Left lung (tissue), 10 donors: ENCODE measurements around the gene DHDH. TPM values are rescaled to one million over a fixed set of nuclear protein-coding genes. Genes with fewer than 3 reads are reported as not detected.

Source experiments
- ATAC-seq: fragments of 200-7000 bp; cut with Tn5 transposase; one replicate; pipeline ENCODE4 v1.9.1; 2020; ENCODE audit warnings: moderate library complexity
- DNase-seq, 4 donors: peaks; one replicate each; pipeline ENCODE4 v3.0.0-alpha.2; 2013 to 2020
- H3K27ac ChIP-seq, 2 donors: fragments of 200-600 bp; sonication (generic) in 1 of 2; one replicate each; pipeline versions ENCODE4 v1.5.0 to v1.8.0; 2020 to 2021
- H3K27me3 ChIP-seq, 2 donors: fragments of 200-600 bp; sonication (generic) in 1 of 2; one replicate each; pipeline versions ENCODE4 v1.5.0 to v1.8.0; 2020 to 2021
- H3K36me3 ChIP-seq, 2 donors: fragments of 200-600 bp; sonication (generic) in 1 of 2; one replicate each; pipeline versions ENCODE4 v1.5.0 to v1.8.0; 2020 to 2021
- H3K4me1 ChIP-seq, 2 donors: fragments of 200-600 bp; one replicate each; pipeline ENCODE4 v1.8.0; 2021
- H3K4me3 ChIP-seq, 2 donors: fragments of 200-600 bp; sonication (generic) in 1 of 2; one replicate each; pipeline versions ENCODE4 v1.5.0 to v1.8.0; 2020 to 2021; ENCODE audit warnings: mild to moderate bottlenecking in 1 of 2
- H3K9me3 ChIP-seq, 2 donors: fragments of 200-600 bp; sonication (generic) in 1 of 2; one replicate each; pipeline versions ENCODE4 v1.5.0 to v1.8.0; 2020 to 2021
- CTCF ChIP-seq, 2 donors: fragments of 200-600 bp; sonication (generic) in 1 of 2; IDR thresholded peaks; one replicate each; pipeline versions ENCODE4 v1.5.0 to v1.8.0; 2021; ENCODE audit warnings: antibody characterized with exemption in 2 of 2
- intact Hi-C, 2 donors: fragments of 100-400 bp; cut with DNase I; formaldehyde crosslinking; loops; one replicate each; pipeline versions ENCODE4 v1.11.2 to v1.14.2; 2022
- polyA plus RNA-seq, 6 donors: library from polyadenylated mRNA; unstranded; fragments of 120-200 nt; gene quantifications; one replicate each; pipeline ENCODE4 v1.2.1, GENCODE V29; 2013; ENCODE audit not compliant: insufficient read length in 6 of 6
- total RNA-seq, 2 donors: library from RNA; stranded (reverse); fragmentation: NEBNext Ultra II Directional; extraction: Animal tissue kit (Norgen Biotek cat#: 25700); gene quantifications; one replicate each; pipeline ENCODE4 v1.2.1, GENCODE V29; 2021
- donor health status: DM: no; HTN: yes; CAD: no.
- donor health status: DM: no; HTN: no; CAD: no.

Gene DHDH
- total and polyA plus RNA-seq, 8 donors: 0.86 to 4.1 (median 2.2) TPM

- Histone ChIP-seq H3K27me3 (no peaks in the 10 kb centered on the region), H3K4me3 (peak overlapping the region in 1 of 2 donors; percentile 92), H3K36me3 (peaks cover 2 to 67% of the 10 kb centered on the region in 2 donors), H3K9me3 (no peaks in the 10 kb centered on the region), H3K27ac (peak overlapping the region; percentile 96 to 97), H3K4me1 (peaks cover 13 to 58% of the 10 kb centered on the region in 2 donors)
- TF ChIP-seq CTCF (IDR thresholded peaks at IDR 0.05): no peak
- DNase-seq: no peak
- intact Hi-C loops: no loop called here
- ATAC-seq: no peak
These were observed 34.7 kb downstream of the DHDH start for GRCh38 chr19:48968179-48968661.

GRCh38 chr19:48968813-48969218 is 35.3 kb downstream of the DHDH start:
- no peak for TF ChIP-seq CTCF (IDR thresholded peaks at IDR 0.05)
- intact Hi-C loops: no loop called here
- peaks cover 2 to 73% of the 10 kb centered on the region in 2 donors for H3K36me3 ChIP-seq
- DNase-seq (no peak), ATAC-seq (no peak)
- peak overlapping the region; percentile 96 to 97 for H3K27ac ChIP-seq
- peaks cover 7 to 52% of the 10 kb centered on the region in 2 donors for H3K4me1 ChIP-seq
- no peaks in the 10 kb centered on the region for H3K27me3 ChIP-seq
- H3K4me3 ChIP-seq: no peak overlapping the region
- H3K9me3 ChIP-seq: no peaks in the 10 kb centered on the region

DNA sequence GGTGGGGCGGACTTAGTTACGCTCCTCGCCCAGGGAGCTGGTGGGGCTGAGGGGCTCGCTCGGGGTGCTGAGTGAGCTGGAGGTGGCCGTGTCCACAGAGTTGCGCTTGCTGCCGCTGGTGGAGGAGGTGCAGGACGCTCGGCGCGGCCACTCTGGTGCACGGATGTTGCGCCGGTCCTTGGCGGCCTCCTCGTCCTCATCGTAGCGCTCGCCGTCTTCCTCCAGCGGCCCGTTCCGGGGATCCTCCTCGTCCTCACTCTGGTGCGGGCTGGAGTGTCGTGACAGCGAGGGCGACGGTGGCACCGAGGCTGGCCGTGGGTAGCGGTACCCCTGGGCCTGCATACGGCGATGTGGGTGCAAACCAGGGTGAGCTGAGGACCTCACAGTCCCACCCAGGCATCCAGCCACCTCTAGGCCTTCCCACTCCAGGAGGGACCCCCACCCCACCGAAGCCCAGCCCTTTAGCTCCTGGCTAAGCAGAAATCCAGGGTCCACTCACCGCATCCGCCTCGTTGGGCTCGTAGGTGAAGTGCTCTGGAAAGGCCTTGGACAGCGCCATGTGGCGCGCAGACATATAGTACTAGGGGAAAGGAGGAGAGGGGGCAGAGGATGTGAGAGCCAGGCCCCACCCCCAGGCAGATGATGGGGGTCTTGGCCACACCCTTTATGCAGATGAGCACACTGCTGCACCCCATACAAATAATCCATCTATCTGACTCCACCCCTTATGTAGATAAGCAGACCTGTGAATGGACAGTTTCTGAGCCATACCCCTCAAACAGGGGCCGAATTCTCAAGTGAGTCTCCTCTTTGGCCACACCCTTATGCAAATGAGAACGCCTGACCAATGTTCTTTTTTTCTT is 36.0 kb downstream of the DHDH start:
- TF ChIP-seq CTCF (IDR thresholded peaks at IDR 0.05): no peak
- DNase-seq (peak in 1 of 4 donors; percentile 84), ATAC-seq (no peak)
- Histone ChIP-seq H3K9me3 (no peaks in the 10 kb centered on the region), H3K36me3 (peaks cover 2 to 80% of the 10 kb centered on the region in 2 donors), H3K27ac (peak overlapping the region in 1 of 2 donors; percentile 96), H3K4me1 (peaks cover 3 to 45% of the 10 kb centered on the region in 2 donors), H3K27me3 (no peaks in the 10 kb centered on the region), H3K4me3 (no peak overlapping the region)
- intact Hi-C loops: no loop called here

DNA sequence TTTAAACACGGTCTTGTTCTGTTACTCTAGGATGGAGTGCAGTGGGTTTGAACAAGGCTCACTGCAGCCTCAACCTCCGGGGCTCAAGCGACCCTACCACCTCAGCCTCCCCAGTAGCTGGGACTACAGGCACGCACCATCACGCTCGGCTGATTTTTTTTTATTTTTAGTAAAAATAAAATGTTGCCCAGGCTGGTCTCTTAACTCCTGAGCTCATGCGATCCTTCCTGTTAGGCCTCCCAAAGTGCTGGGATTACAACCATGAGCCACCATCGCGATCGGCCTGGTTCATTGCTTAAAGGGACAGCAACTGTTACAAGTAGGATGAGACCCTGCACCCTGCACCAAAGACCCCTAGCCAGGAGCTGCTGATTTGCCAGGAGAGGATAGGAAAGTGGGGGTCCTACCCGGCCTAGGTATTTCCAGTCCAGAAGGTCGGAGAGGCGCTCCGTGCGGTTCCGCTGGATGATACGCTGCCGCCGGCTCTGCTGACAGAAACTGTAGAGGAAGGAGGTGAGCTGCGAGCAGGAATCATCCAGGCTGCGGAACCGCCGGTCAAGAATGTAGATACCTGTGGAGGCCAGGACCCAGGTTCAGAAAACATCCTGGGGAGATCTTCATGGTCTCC is 36.8 kb downstream of the DHDH start:
- intact Hi-C loops: no loop called here
- peaks cover 0 to 41% of the 10 kb centered on the region in 2 donors for H3K4me1 ChIP-seq
- no peaks in the 10 kb centered on the region for H3K27me3 ChIP-seq
- ATAC-seq (no peak), DNase-seq (no peak)
- peaks cover 2 to 88% of the 10 kb centered on the region in 2 donors for H3K36me3 ChIP-seq
- H3K4me3 ChIP-seq: no peak overlapping the region
- H3K27ac ChIP-seq: peak overlapping the region in 1 of 2 donors; percentile 41
- no peak for TF ChIP-seq CTCF (IDR thresholded peaks at IDR 0.05)
- H3K9me3 ChIP-seq: no peaks in the 10 kb centered on the region

- DNase-seq (peak in 3 of 4 donors; percentile 84 to 93 (median 87)), ATAC-seq (peak; percentile 61)
- Histone ChIP-seq H3K9me3 (no peaks in the 10 kb centered on the region), H3K27ac (peak overlapping the region in 1 of 2 donors; percentile 41), H3K27me3 (no peaks in the 10 kb centered on the region), H3K4me3 (no peak overlapping the region), H3K4me1 (peaks cover 0 to 41% of the 10 kb centered on the region in 2 donors), H3K36me3 (peaks cover 2 to 85% of the 10 kb centered on the region in 2 donors)
- intact Hi-C loops: no loop called here
- peak; percentile 86 to 94 for TF ChIP-seq CTCF (IDR thresholded peaks at IDR 0.05)
These were observed 37.5 kb downstream of the DHDH start for GRCh38 chr19:48970923-48971395.
